Body of pancreas (tissue), 4 donors: Measurements from ENCODE around the gene CYBB.

Experiments used
- POLR2A ChIP-seq, 3 donors: fragments of 450-650 bp; IDR thresholded peaks; one replicate each; pipeline ENCODE4 v1.6.1; 2016; ENCODE audit warnings: antibody characterized with exemption in 3 of 3, mild to moderate bottlenecking in 2 of 3
- TF ChIP-seq, protein P1 (sequence below), 7 experiments: fragments of 450-650 bp in 4 of 7; fragments of 200-600 bp in 3 of 7; sonication (generic) in 3 of 7; IDR thresholded peaks; one replicate each; pipeline ENCODE4 v1.5.1; 2016 to 2019; ENCODE audit warnings: antibody characterized with exemption in 7 of 7

DNA sequence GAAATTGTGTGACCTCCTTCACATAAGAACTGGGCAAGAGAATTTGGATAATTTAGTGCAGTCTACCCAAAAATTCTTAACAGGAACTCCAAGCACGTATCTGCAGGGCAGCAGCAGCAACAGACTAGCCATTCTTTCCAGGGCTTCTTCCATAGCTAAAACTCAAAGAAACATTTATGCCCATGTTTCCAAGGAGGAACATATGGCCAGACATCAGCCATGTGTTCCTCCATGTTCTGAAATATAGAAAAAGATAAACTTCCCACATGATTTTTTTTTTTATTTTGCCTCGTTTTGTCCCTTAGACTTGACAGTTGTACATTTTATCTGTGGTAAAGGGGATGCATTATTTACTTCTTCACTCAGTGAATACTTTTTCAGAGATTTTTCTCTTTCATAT lies 27.6 kb upstream of the CYBB start:
- TF ChIP-seq, protein P1, sequence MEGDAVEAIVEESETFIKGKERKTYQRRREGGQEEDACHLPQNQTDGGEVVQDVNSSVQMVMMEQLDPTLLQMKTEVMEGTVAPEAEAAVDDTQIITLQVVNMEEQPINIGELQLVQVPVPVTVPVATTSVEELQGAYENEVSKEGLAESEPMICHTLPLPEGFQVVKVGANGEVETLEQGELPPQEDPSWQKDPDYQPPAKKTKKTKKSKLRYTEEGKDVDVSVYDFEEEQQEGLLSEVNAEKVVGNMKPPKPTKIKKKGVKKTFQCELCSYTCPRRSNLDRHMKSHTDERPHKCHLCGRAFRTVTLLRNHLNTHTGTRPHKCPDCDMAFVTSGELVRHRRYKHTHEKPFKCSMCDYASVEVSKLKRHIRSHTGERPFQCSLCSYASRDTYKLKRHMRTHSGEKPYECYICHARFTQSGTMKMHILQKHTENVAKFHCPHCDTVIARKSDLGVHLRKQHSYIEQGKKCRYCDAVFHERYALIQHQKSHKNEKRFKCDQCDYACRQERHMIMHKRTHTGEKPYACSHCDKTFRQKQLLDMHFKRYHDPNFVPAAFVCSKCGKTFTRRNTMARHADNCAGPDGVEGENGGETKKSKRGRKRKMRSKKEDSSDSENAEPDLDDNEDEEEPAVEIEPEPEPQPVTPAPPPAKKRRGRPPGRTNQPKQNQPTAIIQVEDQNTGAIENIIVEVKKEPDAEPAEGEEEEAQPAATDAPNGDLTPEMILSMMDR (IDR thresholded peaks at IDR 0.05) = no peak
- TF ChIP-seq POLR2A (IDR thresholded peaks at IDR 0.05) = no peak
